Thoracic aorta (tissue), 2 donors: ENCODE results near the gene DAAM1. TPM values are rescaled to one million over a fixed set of nuclear protein-coding genes. Genes with fewer than 3 reads are reported as not detected.
A peak's percentile ranks its signal among the peaks of the same experiment; 100 is the strongest.

Experiments
- ATAC-seq: fragments of 150-250 bp; one replicate; pipeline ENCODE4 v1.8.0; 2017; ENCODE audit warnings: low read depth; ENCODE audit not compliant: insufficient number of reproducible peaks, low FRiP score
- DNase-seq: peaks from one replicate; pipeline ENCODE4 v3.0.0-alpha.2; 2020; ENCODE audit warnings: low spot score
- H3K27ac ChIP-seq, 2 donors: fragments of 200-600 bp; sonication (generic); 1 replicate in 1 of 2; 2 replicates in 1 of 2; pipeline ENCODE4 v1.5.1; 2016; ENCODE audit warnings: mild to moderate bottlenecking in 2 of 2, moderate library complexity in 2 of 2
- H3K27me3 ChIP-seq: fragments of 200-600 bp; sonication (generic); replicated peaks from 2 replicates; pipeline ENCODE4 v1.6.0; 2016; ENCODE audit warnings: mild to moderate bottlenecking; ENCODE audit not compliant: insufficient read depth
- H3K36me3 ChIP-seq: fragments of 200-600 bp; sonication (generic); one replicate; pipeline ENCODE4 v1.5.1; 2016
- H3K4me1 ChIP-seq, 2 donors: fragments of 200-600 bp; sonication (generic); 1 replicate in 1 of 2; 2 replicates in 1 of 2; pipeline versions ENCODE4 v1.5.1 to v1.6.0; 2016; ENCODE audit warnings: low read depth in 2 of 2, mild to moderate bottlenecking in 1 of 2; ENCODE audit not compliant: control insufficient read depth in 1 of 2
- H3K4me3 ChIP-seq: fragments of 200-600 bp; sonication (generic); 2 replicates; pipeline ENCODE4 v1.5.1; 2016; ENCODE audit warnings: mild to moderate bottlenecking
- H3K9me3 ChIP-seq: fragments of 200-600 bp; sonication (generic); 2 replicates; pipeline ENCODE4 v1.5.1; 2016
- total RNA-seq, 2 donors: library from RNA; depleted of rRNA; stranded (reverse); fragments of >200 nt; gene quantifications; one replicate each; pipeline versions ENCODE4 v1.1.0 to v1.2.3, GENCODE V29; 2016
- TF ChIP-seq, protein P1 (sequence below): fragments of 200-600 bp; sonication (generic); IDR thresholded peaks from one replicate; pipeline ENCODE4 v1.5.1; 2019; ENCODE audit warnings: antibody characterized with exemption

The DAAM1 gene
- total RNA-seq, 2 donors from 2014 or later = 35.9 to 56.6 TPM

DNA sequence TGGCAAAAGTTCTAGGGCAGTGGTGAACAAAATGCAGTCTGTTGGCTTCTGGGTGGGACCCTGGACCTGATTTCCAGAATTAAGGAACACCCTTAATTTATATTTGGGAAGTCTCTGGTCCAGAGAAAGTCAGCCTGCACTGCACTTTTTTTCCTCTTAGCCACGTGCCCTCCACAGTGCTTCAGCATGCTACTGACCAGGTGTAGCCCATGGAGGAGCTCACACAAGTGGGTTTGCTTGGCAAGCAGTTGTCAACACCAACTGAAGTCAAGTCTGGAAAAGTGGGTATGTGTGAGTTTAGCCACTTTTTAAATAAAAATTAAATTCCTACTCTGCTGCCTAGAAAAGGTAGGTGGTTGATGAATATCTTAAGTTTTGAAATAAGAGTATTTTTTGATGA is 111.3 kb downstream of the DAAM1 start:
- no peak overlapping the region for H3K4me3 ChIP-seq
- TF ChIP-seq, protein P1, sequence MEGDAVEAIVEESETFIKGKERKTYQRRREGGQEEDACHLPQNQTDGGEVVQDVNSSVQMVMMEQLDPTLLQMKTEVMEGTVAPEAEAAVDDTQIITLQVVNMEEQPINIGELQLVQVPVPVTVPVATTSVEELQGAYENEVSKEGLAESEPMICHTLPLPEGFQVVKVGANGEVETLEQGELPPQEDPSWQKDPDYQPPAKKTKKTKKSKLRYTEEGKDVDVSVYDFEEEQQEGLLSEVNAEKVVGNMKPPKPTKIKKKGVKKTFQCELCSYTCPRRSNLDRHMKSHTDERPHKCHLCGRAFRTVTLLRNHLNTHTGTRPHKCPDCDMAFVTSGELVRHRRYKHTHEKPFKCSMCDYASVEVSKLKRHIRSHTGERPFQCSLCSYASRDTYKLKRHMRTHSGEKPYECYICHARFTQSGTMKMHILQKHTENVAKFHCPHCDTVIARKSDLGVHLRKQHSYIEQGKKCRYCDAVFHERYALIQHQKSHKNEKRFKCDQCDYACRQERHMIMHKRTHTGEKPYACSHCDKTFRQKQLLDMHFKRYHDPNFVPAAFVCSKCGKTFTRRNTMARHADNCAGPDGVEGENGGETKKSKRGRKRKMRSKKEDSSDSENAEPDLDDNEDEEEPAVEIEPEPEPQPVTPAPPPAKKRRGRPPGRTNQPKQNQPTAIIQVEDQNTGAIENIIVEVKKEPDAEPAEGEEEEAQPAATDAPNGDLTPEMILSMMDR = no peak
- DNase-seq (no peak), ATAC-seq (no peak)
- no peaks in the 10 kb centered on the region for H3K36me3 ChIP-seq
- H3K27ac ChIP-seq = no peak overlapping the region
- no peaks in the 10 kb centered on the region for H3K27me3 ChIP-seq
- peaks cover 19 to 73% of the 10 kb centered on the region in 2 donors for H3K4me1 ChIP-seq
- no peaks in the 10 kb centered on the region for H3K9me3 ChIP-seq

DNA sequence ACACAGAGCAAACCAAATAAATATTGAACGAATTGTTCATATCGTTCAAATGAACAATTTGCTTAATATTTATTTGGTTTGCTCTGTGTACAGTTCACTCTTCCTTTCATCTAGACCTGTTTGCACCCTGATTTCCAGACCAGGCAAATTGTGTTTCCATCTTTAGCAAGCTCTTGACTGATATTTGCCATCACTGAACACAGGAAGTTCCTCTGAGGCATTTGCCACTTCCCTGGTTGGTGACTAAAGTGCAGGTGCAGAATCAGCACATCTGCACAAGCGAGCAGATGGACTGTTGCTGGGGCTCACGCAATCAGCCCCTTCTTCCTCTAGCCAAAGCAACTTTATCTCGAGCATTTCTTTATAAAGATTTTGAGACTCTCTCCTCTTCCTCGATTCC is 112.9 kb downstream of the DAAM1 start:
- ATAC-seq (no peak), DNase-seq (no peak)
- TF ChIP-seq, protein P1 = no peak
- Histone ChIP-seq H3K4me3 (no peak overlapping the region), H3K27me3 (no peaks in the 10 kb centered on the region), H3K4me1 (peaks cover 20 to 73% of the 10 kb centered on the region in 2 donors), H3K36me3 (no peaks in the 10 kb centered on the region), H3K9me3 (no peaks in the 10 kb centered on the region), H3K27ac (no peak overlapping the region)

DNA sequence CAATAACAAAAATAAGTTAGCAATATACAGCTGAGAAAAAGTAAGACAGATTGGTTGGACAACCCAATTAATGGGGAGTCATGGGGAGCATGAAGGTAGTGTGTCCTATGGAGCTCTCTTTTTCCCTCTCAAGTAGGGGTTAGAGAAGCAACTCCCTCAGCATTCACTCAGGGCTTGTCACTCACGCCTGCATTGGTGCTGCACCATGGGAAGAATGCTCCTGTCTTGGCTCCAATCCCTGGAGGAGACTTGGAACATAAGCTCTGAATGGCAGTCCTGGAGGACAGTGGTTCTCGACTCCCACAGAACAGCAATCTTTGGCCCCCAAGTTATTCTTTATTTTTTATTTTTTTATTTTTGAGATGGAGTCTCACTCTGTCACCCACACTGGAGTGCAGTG is 113.8 kb downstream of the DAAM1 start:
- no peak for ATAC-seq
- no peaks in the 10 kb centered on the region for H3K27me3 ChIP-seq
- TF ChIP-seq, protein P1 = no peak
- H3K9me3 ChIP-seq = no peaks in the 10 kb centered on the region
- no peaks in the 10 kb centered on the region for H3K36me3 ChIP-seq
- peaks cover 13 to 68% of the 10 kb centered on the region in 2 donors for H3K4me1 ChIP-seq
- no peak overlapping the region for H3K27ac ChIP-seq
- DNase-seq = no peak
- no peak overlapping the region for H3K4me3 ChIP-seq

DNA sequence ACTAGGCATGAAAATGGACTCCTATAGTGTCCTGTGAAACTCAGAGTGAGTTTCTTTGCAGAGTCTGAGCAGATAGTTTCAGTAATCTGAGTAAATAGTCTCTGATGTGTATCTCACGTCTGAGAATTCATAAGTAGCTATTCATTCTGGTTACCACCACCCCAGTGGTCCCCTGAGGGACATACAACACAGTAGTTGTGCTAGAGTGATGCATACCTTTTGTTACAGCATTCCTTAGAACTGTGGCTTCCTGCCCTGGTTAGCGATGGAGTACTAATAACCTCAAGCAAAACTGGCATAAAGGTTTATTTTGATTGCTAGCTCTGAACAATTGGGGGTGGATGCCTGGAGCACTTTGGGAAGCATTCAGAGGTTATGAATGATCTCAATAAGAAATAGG is 114.7 kb downstream of the DAAM1 start:
- Histone ChIP-seq H3K27me3 (no peaks in the 10 kb centered on the region), H3K4me1 (peaks cover 13 to 72% of the 10 kb centered on the region in 2 donors), H3K9me3 (no peaks in the 10 kb centered on the region), H3K36me3 (no peaks in the 10 kb centered on the region), H3K27ac (no peak overlapping the region), H3K4me3 (no peak overlapping the region)
- DNase-seq (no peak), ATAC-seq (no peak)
- TF ChIP-seq, protein P1 = no peak

DNA sequence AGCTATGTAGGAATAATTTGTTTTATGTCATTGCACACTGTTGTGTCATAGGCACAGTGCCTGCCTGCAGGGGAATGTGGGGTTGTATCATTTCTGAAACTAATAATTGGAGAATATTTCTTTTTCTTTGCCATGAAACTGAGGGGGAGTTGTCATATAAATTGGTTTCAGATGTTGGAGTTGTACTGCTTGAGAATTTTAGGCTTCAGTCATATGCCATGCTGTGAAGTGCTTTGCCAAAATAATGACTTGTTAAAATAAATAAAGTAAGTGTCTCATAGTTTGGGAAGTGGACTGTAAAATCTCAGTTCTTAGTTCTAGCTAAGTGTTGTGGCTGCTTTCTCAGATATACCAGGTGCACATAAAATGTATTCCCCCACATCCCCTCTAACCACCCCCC is 116.8 kb downstream of the DAAM1 start:
- H3K9me3 ChIP-seq = no peaks in the 10 kb centered on the region
- DNase-seq (no peak), ATAC-seq (no peak)
- H3K36me3 ChIP-seq = no peaks in the 10 kb centered on the region
- H3K4me3 ChIP-seq = no peak overlapping the region
- peak overlapping the region; percentile 35 to 66 for H3K27ac ChIP-seq
- H3K4me1 ChIP-seq = peaks cover 22 to 73% of the 10 kb centered on the region in 2 donors
- TF ChIP-seq, protein P1 = no peak
- H3K27me3 ChIP-seq = no peaks in the 10 kb centered on the region
